Gastrocnemius medialis (tissue), 4 donors: ENCODE results near the gene STON2. TPM values are rescaled to one million over a fixed set of nuclear protein-coding genes. Genes with fewer than 3 reads are reported as not detected.
A peak's percentile ranks its signal among the peaks of the same experiment; 100 is the strongest.

Experiments used
- ATAC-seq, 2 donors: fragments of 150-250 bp; one replicate each; pipeline ENCODE4 v1.9.1; 2016
- DNase-seq, 2 donors: peaks; one replicate each; pipeline ENCODE4 v3.0.0-alpha.2; 2019
- H3K27ac ChIP-seq, 4 donors: fragments of 200-600 bp; sonication (generic); 1 replicate in 1 of 4; 2 replicates in 3 of 4; pipeline ENCODE4 v1.5.1; 2016 to 2018; ENCODE audit warnings: mild to moderate bottlenecking in 2 of 4, moderate library complexity in 1 of 4
- H3K27me3 ChIP-seq, 3 donors: fragments of 200-600 bp; sonication (generic) in 2 of 3; 1 replicate in 1 of 3; 2 replicates in 2 of 3; pipeline versions ENCODE4 v1.5.1 to v1.6.0; 2016 to 2019; ENCODE audit warnings: mild to moderate bottlenecking in 1 of 3, moderate library complexity in 1 of 3
- H3K36me3 ChIP-seq, 2 donors: fragments of 200-600 bp; sonication (generic) in 1 of 2; one replicate each; pipeline ENCODE4 v1.5.1; 2017 to 2018
- H3K4me1 ChIP-seq, 2 donors: fragments of 200-600 bp; sonication (generic) in 1 of 2; one replicate each; pipeline ENCODE4 v1.5.1; 2016 to 2017; ENCODE audit warnings: mild to moderate bottlenecking in 2 of 2
- H3K4me3 ChIP-seq, 4 donors: fragments of 200-600 bp; sonication (generic) in 3 of 4; 1 replicate in 1 of 4; 2 replicates in 3 of 4; pipeline ENCODE4 v1.5.1; 2016 to 2019; ENCODE audit warnings: mild to moderate bottlenecking in 2 of 4
- H3K9me3 ChIP-seq, 3 donors: fragments of 200-600 bp; sonication (generic) in 2 of 3; 1 replicate in 1 of 3; 2 replicates in 2 of 3; pipeline ENCODE4 v1.5.1; 2016 to 2019
- CTCF ChIP-seq, 5 experiments: fragments of 450-650 bp in 3 of 5; fragments of 200-600 bp in 2 of 5; sonication (generic) in 2 of 5; IDR thresholded peaks in 4 of 5; conservative IDR thresholded peaks in 1 of 5; 1 replicate in 4 of 5; 2 replicates in 1 of 5; pipeline ENCODE4 v1.5.1; 2016 to 2019; ENCODE audit warnings: antibody characterized with exemption in 5 of 5, mild to moderate bottlenecking in 3 of 5, moderate library complexity in 3 of 5
- POLR2A ChIP-seq, 2 donors: fragments of 450-650 bp; IDR thresholded peaks; one replicate each; pipeline ENCODE4 v1.6.1; 2017; ENCODE audit warnings: antibody characterized with exemption in 2 of 2, mild to moderate bottlenecking in 2 of 2, moderate library complexity in 2 of 2
- in situ Hi-C, 4 donors: fragments of 200-750 bp; cut with MboI; loops; one replicate each; pipeline versions ENCODE4 v1.15.0 to v1.8.0; 2017; ENCODE audit warnings: low sequenced_read_pairs in 4 of 4
- intact Hi-C: fragments of 100-400 bp; cut with DNase I; formaldehyde crosslinking; loops from one replicate; pipeline ENCODE4 v1.15.1; 2023; ENCODE audit warnings: low total_unique reads
- total RNA-seq, 4 donors: library from RNA; depleted of rRNA; stranded (reverse); fragments of >200 nt; gene quantifications; one replicate each; pipeline versions ENCODE4 v1.1.0 to v1.2.3, GENCODE V29; 2016

Gene STON2
- total RNA-seq, 4 donors from 2014 or later = 60.2 to 198 (median 161) TPM

- Histone ChIP-seq H3K4me3 (no peak overlapping the region), H3K27ac (no peak overlapping the region), H3K27me3 (no peaks in the 10 kb centered on the region), H3K9me3 (no peaks in the 10 kb centered on the region), H3K36me3 (peaks cover 0 to 12% of the 10 kb centered on the region in 2 donors), H3K4me1 (no peaks in the 10 kb centered on the region)
- DNase-seq (no peak), ATAC-seq (no peak)
- in situ Hi-C loops = no loop called here
- no peak for TF ChIP-seq CTCF (IDR thresholded peaks at IDR 0.05 in 4 of 5, conservative IDR thresholded peaks at IDR 0.05 in 1 of 5)
- no peak for TF ChIP-seq POLR2A (IDR thresholded peaks at IDR 0.05)
- intact Hi-C loops = no loop called here
Measured at GRCh38 chr14:81256289-81256960, 143.7 kb downstream of the STON2 start.

- TF ChIP-seq POLR2A (IDR thresholded peaks at IDR 0.05) (no peak), CTCF (IDR thresholded peaks at IDR 0.05 in 4 of 5, conservative IDR thresholded peaks at IDR 0.05 in 1 of 5) (no peak)
- Histone ChIP-seq H3K4me3 (no peak overlapping the region), H3K27me3 (no peaks in the 10 kb centered on the region), H3K36me3 (no peaks in the 10 kb centered on the region), H3K27ac (no peak overlapping the region), H3K4me1 (no peaks in the 10 kb centered on the region), H3K9me3 (no peaks in the 10 kb centered on the region)
- in situ Hi-C loops (no loop called here), intact Hi-C loops (no loop called here)
- DNase-seq = no peak
- ATAC-seq = no peak
Measured at GRCh38 chr14:81252278-81252677, 147.8 kb downstream of the STON2 start.

GRCh38 chr14:81247271-81247766 is 152.8 kb downstream of the STON2 start:
- Histone ChIP-seq H3K27ac (no peak overlapping the region), H3K27me3 (no peaks in the 10 kb centered on the region), H3K4me1 (no peaks in the 10 kb centered on the region), H3K9me3 (no peaks in the 10 kb centered on the region), H3K36me3 (no peaks in the 10 kb centered on the region), H3K4me3 (no peak overlapping the region)
- ATAC-seq = peak; percentile 25 to 32
- intact Hi-C loops = no loop called here
- TF ChIP-seq CTCF (IDR thresholded peaks at IDR 0.05 in 4 of 5, conservative IDR thresholded peaks at IDR 0.05 in 1 of 5) = no peak
- no peak for TF ChIP-seq POLR2A (IDR thresholded peaks at IDR 0.05)
- in situ Hi-C loops = no loop called here
- peak in 1 of 2 donors; percentile 39 for DNase-seq

- in situ Hi-C loops = no loop called here
Measured at GRCh38 chr14:81246461-81247270, 153.5 kb downstream of the STON2 start.

More at GRCh38 chr14:81246461-81247270, 153.5 kb downstream of the STON2 start:
- Histone ChIP-seq H3K9me3 (no peaks in the 10 kb centered on the region), H3K27ac (no peak overlapping the region), H3K27me3 (no peaks in the 10 kb centered on the region), H3K36me3 (no peaks in the 10 kb centered on the region), H3K4me1 (no peaks in the 10 kb centered on the region), H3K4me3 (no peak overlapping the region)
- ATAC-seq (peak in 1 of 2 donors; percentile 31), DNase-seq (no peak)
- intact Hi-C loops = no loop called here
- TF ChIP-seq POLR2A (IDR thresholded peaks at IDR 0.05) (no peak), CTCF (IDR thresholded peaks at IDR 0.05 in 4 of 5, conservative IDR thresholded peaks at IDR 0.05 in 1 of 5) (no peak)
